Pancreas (tissue), 10 donors: ENCODE data around the gene SETD2. TPM values are rescaled to one million over a fixed set of nuclear protein-coding genes. Genes with fewer than 3 reads are reported as not detected.
A peak's percentile ranks its signal among the peaks of the same experiment; 100 is the strongest.

Source experiments
- ATAC-seq, 4 donors: fragments of 200-7000 bp; cut with Tn5 transposase; one replicate each; pipeline versions ENCODE4 v1.8.0 to v1.9.1; 2020; ENCODE audit warnings: mild to moderate bottlenecking in 4 of 4, moderate library complexity in 4 of 4
- DNase-seq, 6 donors: peaks; one replicate each; pipeline ENCODE4 v3.0.0-alpha.2; 2020
- FAIRE-seq: peaks from 2 replicates; lab custom pipeline; 2012; peaks lifted over from hg19 to GRCh38; lab: Jason Lieb, UNC
- H3K27ac ChIP-seq, 4 donors: fragments of 200-600 bp; sonication (generic); 1 replicate in 3 of 4; 2 replicates in 1 of 4; pipeline versions ENCODE4 v1.5.0 to v1.8.0; 2020
- H3K27me3 ChIP-seq, 4 donors: fragments of 200-600 bp; one replicate each; pipeline ENCODE4 v1.8.0; 2021
- H3K36me3 ChIP-seq, 3 donors: fragments of 200-600 bp; sonication (generic) in 1 of 3; one replicate each; pipeline versions ENCODE4 v1.5.0 to v1.8.0; 2020 to 2021
- H3K4me1 ChIP-seq, 3 donors: fragments of 200-600 bp; one replicate each; pipeline ENCODE4 v1.8.0; 2021
- H3K4me3 ChIP-seq, 4 donors: fragments of 200-600 bp; sonication (generic) in 2 of 4; one replicate each; pipeline versions ENCODE4 v1.5.0 to v1.8.0; 2020 to 2021
- H3K9me3 ChIP-seq, 4 donors: fragments of 200-600 bp; one replicate each; pipeline ENCODE4 v1.8.0; 2021
- WGBS, 2 donors: extraction: QIAGEN DNeasy Blood & Tissue Kit; methylation state at CpG; one replicate each; pipeline ENCODE4 v1.1.7; 2013; 5-methylcytosine and 5-hydroxymethylcytosine counted together
- intact Hi-C, 3 donors: fragments of 100-400 bp; cut with DNase I; formaldehyde crosslinking; loops; one replicate each; pipeline versions ENCODE4 v1.11.1 to v1.14.2; 2022
- polyA plus RNA-seq, 2 donors: library from polyadenylated mRNA; stranded (reverse); fragments of 200-250 nt; gene quantifications; one replicate each; pipeline ENCODE4 v1.2.3, GENCODE V29; 2013
- total RNA-seq, 6 donors: library from RNA; stranded (reverse); fragmentation: NEBNext Ultra II Directional in 4 of 6; extraction: Animal tissue kit (Norgen Biotek cat#: 25700) in 4 of 6; gene quantifications; one replicate each; pipeline versions ENCODE4 v1.2.1 to v1.2.4, GENCODE V29; 2021 to 2023
- TF ChIP-seq, protein P1 (sequence below), 4 donors: fragments of 200-600 bp; sonication (generic) in 3 of 4; IDR thresholded peaks; one replicate each; pipeline versions ENCODE4 v1.5.0 to v1.8.0; 2021; ENCODE audit warnings: antibody characterized with exemption in 4 of 4
- donor health status: healthy with polysubstance abuse.
- donor health status: DM: no; HTN: no; CAD: no; lungs with moderate emphysema.
- donor health status: DM: no; HTN: no; CAD: no.
- donor health status: control.
- donor health status: control.
- donor health status: Bipolar disorder and iron deficiency.
- donor health status: DM: yes; HTN: yes; CAD: no.
- donor health status: DM: no; HTN: no; CAD: no.
- donor health status: DM: no; HTN: no; CAD: no.
- donor health status: DM: yes; HTN: yes; CAD: no.

The SETD2 gene
- total and polyA plus RNA-seq, 8 donors = 9.6 to 35.3 (median 21.6) TPM

DNA sequence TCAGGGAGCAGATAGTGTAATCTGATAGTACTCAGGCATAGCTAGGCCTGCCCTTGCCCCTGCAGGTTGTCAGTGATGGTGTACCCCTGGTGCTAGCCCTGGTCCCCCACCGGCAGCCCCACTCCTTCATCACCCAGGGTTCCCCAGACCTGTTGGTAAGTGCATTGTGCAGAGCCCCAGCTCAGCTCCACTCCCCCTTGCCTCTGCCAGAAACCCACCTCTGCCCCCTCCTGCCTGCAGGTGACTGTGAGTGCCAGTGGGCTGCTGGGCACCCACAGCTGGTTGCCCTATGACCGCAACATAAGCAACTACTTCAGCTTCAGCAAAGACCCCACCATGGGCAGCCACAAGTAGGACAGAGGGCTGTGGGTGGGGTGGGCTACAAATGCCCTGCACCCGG is 156.9 kb downstream of the SETD2 start:
- Histone ChIP-seq H3K4me3 (no peak overlapping the region), H3K36me3 (peaks cover 0 to 35% (median 5%) of the 10 kb centered on the region in 3 donors), H3K4me1 (no peaks in the 10 kb centered on the region), H3K27ac (no peak overlapping the region), H3K27me3 (no peaks in the 10 kb centered on the region), H3K9me3 (no peaks in the 10 kb centered on the region)
- ATAC-seq (no peak), FAIRE-seq (no peak), DNase-seq (peak in 1 of 6 donors; percentile 2)
- WGBS, 2 donors = 78 to 88% methylated on average over 3 of the region's 3 CpGs
- intact Hi-C loops = no loop called here
- TF ChIP-seq, protein P1, sequence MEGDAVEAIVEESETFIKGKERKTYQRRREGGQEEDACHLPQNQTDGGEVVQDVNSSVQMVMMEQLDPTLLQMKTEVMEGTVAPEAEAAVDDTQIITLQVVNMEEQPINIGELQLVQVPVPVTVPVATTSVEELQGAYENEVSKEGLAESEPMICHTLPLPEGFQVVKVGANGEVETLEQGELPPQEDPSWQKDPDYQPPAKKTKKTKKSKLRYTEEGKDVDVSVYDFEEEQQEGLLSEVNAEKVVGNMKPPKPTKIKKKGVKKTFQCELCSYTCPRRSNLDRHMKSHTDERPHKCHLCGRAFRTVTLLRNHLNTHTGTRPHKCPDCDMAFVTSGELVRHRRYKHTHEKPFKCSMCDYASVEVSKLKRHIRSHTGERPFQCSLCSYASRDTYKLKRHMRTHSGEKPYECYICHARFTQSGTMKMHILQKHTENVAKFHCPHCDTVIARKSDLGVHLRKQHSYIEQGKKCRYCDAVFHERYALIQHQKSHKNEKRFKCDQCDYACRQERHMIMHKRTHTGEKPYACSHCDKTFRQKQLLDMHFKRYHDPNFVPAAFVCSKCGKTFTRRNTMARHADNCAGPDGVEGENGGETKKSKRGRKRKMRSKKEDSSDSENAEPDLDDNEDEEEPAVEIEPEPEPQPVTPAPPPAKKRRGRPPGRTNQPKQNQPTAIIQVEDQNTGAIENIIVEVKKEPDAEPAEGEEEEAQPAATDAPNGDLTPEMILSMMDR (IDR thresholded peaks at IDR 0.05) = no peak

DNA sequence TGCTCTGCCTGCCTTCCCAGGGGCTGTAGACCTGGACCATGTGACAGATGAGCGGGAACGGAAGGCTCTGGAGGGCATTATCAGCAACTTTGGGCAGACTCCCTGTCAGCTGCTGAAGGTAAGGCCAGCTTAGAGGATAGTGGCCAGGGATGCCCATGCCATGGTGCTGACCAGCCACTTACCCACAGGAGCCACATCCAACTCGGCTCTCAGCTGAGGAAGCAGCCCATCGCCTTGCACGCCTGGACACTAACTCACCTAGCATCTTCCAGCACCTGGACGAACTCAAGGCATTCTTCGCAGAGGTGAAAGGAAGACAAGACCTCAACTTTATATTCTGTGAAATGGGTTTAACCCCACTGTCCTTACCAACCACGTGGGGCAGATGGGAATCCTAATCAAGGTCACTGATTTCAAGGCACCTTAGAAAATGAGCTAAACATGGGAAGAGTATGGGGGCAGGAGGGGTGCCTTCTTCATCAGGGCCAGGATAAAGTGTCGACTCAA is 157.7 kb downstream of the SETD2 start:
- ATAC-seq (no peak), DNase-seq (peak in 2 of 6 donors; percentile 1 to 47), FAIRE-seq (no peak)
- H3K9me3 ChIP-seq = no peaks in the 10 kb centered on the region
- no peak overlapping the region for H3K4me3 ChIP-seq
- H3K27me3 ChIP-seq = no peaks in the 10 kb centered on the region
- TF ChIP-seq, protein P1 (IDR thresholded peaks at IDR 0.05) = no peak
- no peaks in the 10 kb centered on the region for H3K4me1 ChIP-seq
- 86 to 90% methylated on average over 9 of the region's 9 CpGs for whole genome bisulfite sequencing, 2 donors
- H3K27ac ChIP-seq = no peak overlapping the region
- intact Hi-C loops = no loop called here
- peaks cover 0 to 43% (median 7%) of the 10 kb centered on the region in 3 donors for H3K36me3 ChIP-seq

DNA sequence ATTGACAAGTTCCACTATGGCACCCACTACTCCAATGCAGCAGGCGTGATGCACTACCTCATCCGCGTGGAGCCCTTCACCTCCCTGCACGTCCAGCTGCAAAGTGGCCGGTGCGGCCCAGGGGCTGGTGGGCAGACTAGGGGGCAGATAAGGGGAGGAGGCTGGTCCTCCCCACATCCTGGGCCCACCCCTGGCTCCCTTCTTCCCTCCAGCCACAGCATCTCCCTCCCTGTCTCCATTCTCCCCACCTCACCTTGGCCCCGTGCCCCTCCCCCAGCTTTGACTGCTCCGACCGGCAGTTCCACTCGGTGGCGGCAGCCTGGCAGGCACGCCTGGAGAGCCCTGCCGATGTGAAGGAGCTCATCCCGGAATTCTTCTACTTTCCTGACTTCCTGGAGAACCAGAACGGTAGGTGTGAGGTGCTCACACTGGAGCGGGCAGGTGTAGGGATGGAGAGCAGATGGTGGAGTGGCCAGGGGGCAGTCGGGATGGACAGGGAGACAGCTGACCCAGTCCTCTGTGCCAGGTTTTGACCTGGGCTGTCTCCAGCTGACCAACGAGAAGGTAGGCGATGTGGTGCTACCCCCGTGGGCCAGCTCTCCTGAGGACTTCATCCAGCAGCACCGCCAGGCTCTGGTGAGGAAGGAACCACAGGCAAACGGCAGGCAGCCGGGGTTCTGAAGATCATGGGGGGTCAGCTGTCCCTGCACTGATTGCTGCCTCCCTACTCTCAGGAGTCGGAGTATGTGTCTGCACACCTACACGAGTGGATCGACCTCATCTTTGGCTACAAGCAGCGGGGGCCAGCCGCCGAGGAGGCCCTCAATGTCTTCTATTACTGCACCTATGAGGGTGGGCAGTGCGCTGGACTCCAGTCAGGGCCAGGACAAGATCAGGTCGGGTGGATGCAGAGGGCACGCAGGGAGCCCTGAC is 158.4 kb downstream of the SETD2 start:
- WGBS, 2 donors = 81 to 84% methylated on average over 32 of the region's 32 CpGs
- Histone ChIP-seq H3K36me3 (peaks cover 0 to 49% (median 15%) of the 10 kb centered on the region in 3 donors), H3K27me3 (no peaks in the 10 kb centered on the region), H3K4me1 (no peaks in the 10 kb centered on the region), H3K9me3 (no peaks in the 10 kb centered on the region), H3K27ac (no peak overlapping the region), H3K4me3 (no peak overlapping the region)
- TF ChIP-seq, protein P1 (IDR thresholded peaks at IDR 0.05) = no peak
- DNase-seq (peak in 4 of 6 donors; percentile 14 to 68 (median 52)), FAIRE-seq (no peak), ATAC-seq (no peak)
- intact Hi-C loops = no loop called here

DNA sequence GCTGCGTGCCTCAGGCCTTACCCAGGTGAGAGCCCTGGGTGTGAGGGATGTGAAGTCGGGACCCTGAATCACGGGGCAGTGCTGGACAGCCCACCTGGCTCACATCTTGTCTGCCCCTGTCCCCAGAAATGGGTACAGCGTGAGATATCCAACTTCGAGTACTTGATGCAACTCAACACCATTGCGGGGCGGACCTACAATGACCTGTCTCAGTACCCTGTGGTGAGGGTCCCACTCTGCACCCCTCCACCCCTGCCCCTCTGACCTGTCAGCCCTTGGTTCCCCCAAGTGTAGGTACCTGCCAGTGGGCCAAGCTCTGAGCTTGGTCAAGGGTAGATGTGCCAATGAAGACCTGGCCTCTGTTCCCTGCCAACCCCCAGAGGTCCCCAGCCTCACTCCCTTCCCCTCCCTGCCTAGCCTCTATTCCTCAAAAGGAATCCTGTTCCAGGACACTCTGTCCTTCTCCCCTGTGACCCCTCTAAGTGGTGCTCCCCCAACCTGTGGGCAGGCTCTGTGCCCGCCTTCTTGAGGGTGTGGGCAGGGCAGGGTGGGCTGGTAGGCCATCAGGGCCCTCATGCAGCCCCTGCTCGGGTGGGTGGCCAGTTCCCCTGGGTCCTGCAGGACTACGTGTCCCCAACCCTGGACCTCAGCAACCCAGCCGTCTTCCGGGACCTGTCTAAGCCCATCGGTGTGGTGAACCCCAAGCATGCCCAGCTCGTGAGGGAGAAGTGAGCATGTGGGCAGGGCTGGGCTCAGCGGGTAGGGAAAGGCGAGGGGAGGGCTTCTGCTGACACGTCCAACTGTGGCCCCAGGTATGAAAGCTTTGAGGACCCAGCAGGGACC is 159.3 kb downstream of the SETD2 start:
- FAIRE-seq = no peak
- peak in 1 of 6 donors; percentile 68 for DNase-seq
- ATAC-seq = no peak
- Histone ChIP-seq H3K4me3 (no peak overlapping the region), H3K27ac (no peak overlapping the region), H3K4me1 (no peaks in the 10 kb centered on the region), H3K9me3 (no peaks in the 10 kb centered on the region), H3K36me3 (peaks cover 0 to 55% (median 16%) of the 10 kb centered on the region in 3 donors), H3K27me3 (no peaks in the 10 kb centered on the region)
- TF ChIP-seq, protein P1 (IDR thresholded peaks at IDR 0.05) = no peak
- intact Hi-C loops = no loop called here
- WGBS, 2 donors = 93 to 95% methylated on average over 17 of the region's 17 CpGs
